Ovary (tissue), 9 donors: ENCODE data around the gene PKMYT1. TPM values are rescaled to one million over a fixed set of nuclear protein-coding genes. Genes with fewer than 3 reads are reported as not detected.

Source experiments
- DNase-seq, 5 donors: peaks; one replicate each; pipeline ENCODE4 v3.0.0-alpha.2; 2019 to 2020
- H3K27ac ChIP-seq, 2 donors: fragments of 200-600 bp; one replicate each; pipeline versions ENCODE4 v1.5.1 to v1.8.0; 2019 to 2022
- H3K27me3 ChIP-seq: fragments of 200-600 bp; one replicate; pipeline ENCODE4 v1.8.0; 2022
- H3K36me3 ChIP-seq: fragments of 200-600 bp; sonication (generic); one replicate; pipeline ENCODE4 v1.5.1; 2019
- H3K4me1 ChIP-seq: one replicate; pipeline ENCODE4 v1.8.1; 2013; ENCODE audit warnings: mild to moderate bottlenecking, moderate library complexity; ENCODE audit not compliant: insufficient read depth
- H3K4me3 ChIP-seq: fragments of 200-600 bp; sonication (generic); one replicate; pipeline ENCODE4 v1.5.1; 2017
- H3K9me3 ChIP-seq, 2 donors: fragments of 200-600 bp in 1 of 2; sonication (generic) in 1 of 2; one replicate each; pipeline versions ENCODE4 v1.5.1 to v1.8.1; 2013 to 2019; ENCODE audit warnings: mild to moderate bottlenecking in 1 of 2, moderate library complexity in 1 of 2
- CTCF ChIP-seq, 3 donors: fragments of 450-650 bp in 2 of 3; fragments of 200-600 bp in 1 of 3; IDR thresholded peaks; one replicate each; pipeline versions ENCODE4 v1.5.1 to v1.8.0; 2016 to 2022; ENCODE audit warnings: antibody characterized with exemption in 3 of 3, mild to moderate bottlenecking in 1 of 3
- EP300 ChIP-seq: sonication (generic); formaldehyde crosslinking; IDR thresholded peaks from one replicate; pipeline ENCODE4 v1.6.1; 2017; ENCODE audit warnings: antibody characterized with exemption
- POLR2A ChIP-seq: fragments of 450-650 bp; IDR thresholded peaks from one replicate; pipeline ENCODE4 v1.6.1; 2017; ENCODE audit warnings: antibody characterized with exemption, mild to moderate bottlenecking, moderate library complexity
- WGBS, 3 donors: extraction: QIAGEN DNeasy Blood & Tissue Kit in 1 of 3; methylation state at CpG; one replicate each; pipeline versions ENCODE4 v1.1.5 to v1.1.7; 2013 to 2017; 5-methylcytosine and 5-hydroxymethylcytosine counted together
- intact Hi-C, 4 donors: fragments of 100-400 bp; cut with DNase I; formaldehyde crosslinking; loops; one replicate each; pipeline versions ENCODE4 v1.11.0 to v1.15.1; 2022 to 2023
- polyA plus RNA-seq, 2 donors: library from polyadenylated mRNA; stranded (reverse); fragments of 200-250 nt in 1 of 2; fragments of 350-450 nt in 1 of 2; fragmentation: Illumina TruSeq in 1 of 2; extraction: RNeasy Lipid Tissue Mini Kit (QIAGEN cat#74804) in 1 of 2; gene quantifications; one replicate each; pipeline ENCODE4 v1.2.3, GENCODE V29; 2013 to 2014
- total RNA-seq, 7 donors: library from RNA; depleted of rRNA in 2 of 7; stranded (reverse); fragments of >200 nt in 2 of 7; fragmentation: NEBNext Ultra II Directional in 3 of 7; extraction: Animal tissue kit (Norgen Biotek cat#: 25700) in 3 of 7; gene quantifications; one replicate each; pipeline versions ENCODE4 v1.1.0 to v1.2.4, GENCODE V29; 2016 to 2023
- donor health status: DM: no; HTN: no; CAD: no; lungs with moderate emphysema.
- donor health status: DM: no; HTN: no; CAD: no.
- donor health status: Bipolar disorder and iron deficiency.
- donor health status: DM: yes; HTN: yes; CAD: no.
- donor health status: DM: no; HTN: no; CAD: no.
- donor health status: DM: yes; HTN: yes; CAD: no.

Gene PKMYT1
- total and polyA plus RNA-seq, 9 donors: 0.23 to 2.6 (median 0.86) TPM; not detected in 3

- no peak overlapping the region for H3K4me3 ChIP-seq
- H3K4me1 ChIP-seq: peaks cover 13% of the 10 kb centered on the region
- H3K27ac ChIP-seq: no peak overlapping the region
- WGBS, 3 donors: 2 to 5% methylated on average over 40 to 46 of the region's 46 CpGs; no CpG with 5 or more reads in 1 of the 3 donors
- no peaks in the 10 kb centered on the region for H3K36me3 ChIP-seq
- DNase-seq: peak in 1 of 5 donors; percentile 24
- no peak for TF ChIP-seq EP300
- TF ChIP-seq CTCF (IDR thresholded peaks at IDR 0.05): no peak
- no peak for TF ChIP-seq POLR2A
- no peaks in the 10 kb centered on the region for H3K9me3 ChIP-seq
- intact Hi-C loops: no loop called here
- H3K27me3 ChIP-seq: peaks cover 16% of the 10 kb centered on the region
Measured at GRCh38 chr16:2966808-2967191, 13.4 kb downstream of the PKMYT1 start.

GRCh38 chr16:2966043-2966807 is 14.0 kb downstream of the PKMYT1 start:
- WGBS, 3 donors: 50 to 52% (median 51%) methylated on average over 37 to 39 of the region's 39 CpGs
- Histone ChIP-seq H3K36me3 (no peaks in the 10 kb centered on the region), H3K27ac (no peak overlapping the region), H3K27me3 (peaks cover 16% of the 10 kb centered on the region), H3K4me1 (peaks cover 13% of the 10 kb centered on the region), H3K4me3 (no peak overlapping the region), H3K9me3 (no peaks in the 10 kb centered on the region)
- intact Hi-C loops: no loop called here
- peak in 1 of 5 donors; percentile 13 for DNase-seq
- TF ChIP-seq CTCF (IDR thresholded peaks at IDR 0.05) (no peak), POLR2A (no peak), EP300 (no peak)

- Histone ChIP-seq H3K4me3 (no peak overlapping the region), H3K4me1 (peaks cover 13% of the 10 kb centered on the region), H3K27me3 (peaks cover 11% of the 10 kb centered on the region), H3K9me3 (no peaks in the 10 kb centered on the region), H3K27ac (no peak overlapping the region), H3K36me3 (no peaks in the 10 kb centered on the region)
- 1 to 2% (median 1%) methylated on average over 19 to 68 of the region's 68 CpGs for WGBS, 3 donors
- no peak for TF ChIP-seq EP300
- no peak for TF ChIP-seq POLR2A
- no peak for TF ChIP-seq CTCF (IDR thresholded peaks at IDR 0.05)
- intact Hi-C loops: no loop called here
- DNase-seq: peak in 1 of 5 donors; percentile 21
Measured at GRCh38 chr16:2964475-2965336, 15.5 kb downstream of the PKMYT1 start.

GRCh38 chr16:2963723-2964474 is 16.3 kb downstream of the PKMYT1 start, which contains the start of gene KREMEN2:
KREMEN2 (plus strand) TSS chr16:2964275; CDS start chr16:2964521, 246 bp downstream.
- no peak for TF ChIP-seq CTCF (IDR thresholded peaks at IDR 0.05)
- no peak for TF ChIP-seq EP300
- TF ChIP-seq POLR2A: no peak
- peak in 2 of 5 donors; percentile 26 to 41 for DNase-seq
- 1% methylated on average over 53 to 60 of the region's 60 CpGs for WGBS, 3 donors
- Histone ChIP-seq H3K27me3 (peaks cover 10% of the 10 kb centered on the region), H3K27ac (no peak within 1 kb of the TSS), H3K9me3 (no peaks in the 10 kb centered on the region), H3K4me3 (peak within 1 kb of the TSS; percentile 3), H3K4me1 (peaks cover 9% of the 10 kb centered on the region), H3K36me3 (no peaks in the 10 kb centered on the region)
- intact Hi-C loops: no loop called here
